HepG2 (cell line): ENCODE results near the gene FETUB. TPM values are rescaled to one million over a fixed set of nuclear protein-coding genes. Genes with fewer than 3 reads are reported as not detected.

Experiments used
- ATAC-seq: fragments of 200-7000 bp; cut with Tn5 transposase; 3 replicates; pipeline ENCODE4 v1.9.1; 2020; ENCODE audit warnings: mild to moderate bottlenecking, moderate library complexity
- BruUV-seq: library from RNA; stranded (reverse); fragments of 400-500 nt; replicated peaks from 2 replicates; lab custom pipeline; 2021; lab: Mats Ljungman, UMichigan
- CTCF ChIA-PET: fragments of 300-600 bp; formaldehyde crosslinking; extraction: SDS; loops from one replicate; lab custom pipeline; 2021; ENCODE audit warnings: low total read pairs, inconsistent platforms, low intra/inter-chr PET ratio; lab: Yijun Ruan, JAX
- POLR2A ChIA-PET: fragments of 350-600 bp; sonication (Branson Sonifier 250); formaldehyde crosslinking; loops from one replicate; lab custom pipeline; 2020; ENCODE audit warnings: antibody characterized with exemption, inconsistent platforms; lab: Yijun Ruan, JAX
- DNase-seq: peaks from one replicate; pipeline ENCODE4 v3.0.0-alpha.2; 2015; ENCODE audit warnings: low spot score
- FAIRE-seq: peaks from 3 replicates; lab custom pipeline; 2011; peaks lifted over from hg19 to GRCh38; lab: Jason Lieb, UNC
- H2AFZ ChIP-seq: one replicate; pipeline ENCODE4 v1.6.1; 2011; ENCODE audit warnings: low read length, inconsistent platforms
- H3K27ac ChIP-seq: fragments of 300-600 bp; 3 replicates; pipeline ENCODE4 v1.8.0; 2011; ENCODE audit warnings: mixed run types, mild to moderate bottlenecking, mixed read lengths, low read length, inconsistent platforms; ENCODE audit not compliant: insufficient read depth; ENCODE audit errors: extremely low read length
- H3K27me3 ChIP-seq, 2 experiments: fragments of 200-600 bp in 1 of 2; 2 replicates in 1 of 2; 3 replicates in 1 of 2; pipeline versions ENCODE4 v1.6.0 to v1.8.0; 2011; ENCODE audit warnings: low read length in 2 of 2, mild to moderate bottlenecking in 2 of 2, moderate library complexity in 2 of 2, inconsistent platforms in 1 of 2; ENCODE audit not compliant: insufficient read depth in 2 of 2, control insufficient read depth in 1 of 2
- H3K36me3 ChIP-seq, 2 experiments: fragments of 200-600 bp in 1 of 2; replicated peaks in 1 of 2; 2 replicates in 1 of 2; 3 replicates in 1 of 2; pipeline versions ENCODE4 v1.5.1 to v1.8.0; 2011; ENCODE audit warnings: low read length in 2 of 2, inconsistent platforms in 1 of 2; ENCODE audit not compliant: insufficient read depth in 2 of 2, control insufficient read depth in 1 of 2
- H3K4me1 ChIP-seq: 2 replicates; pipeline ENCODE4 v1.5.1; 2012; ENCODE audit warnings: low read length, inconsistent platforms; ENCODE audit not compliant: insufficient read depth
- H3K4me2 ChIP-seq: 2 replicates; pipeline ENCODE4 v1.6.0; 2011; ENCODE audit warnings: low read depth, low read length, inconsistent platforms
- H3K4me3 ChIP-seq, 3 experiments: fragments of 200-600 bp in 1 of 3; sonication (generic), shearing (Covaris generic) in 1 of 3; replicated peaks in 1 of 3; 2 replicates each; pipeline ENCODE4 v1.5.1; 2011 to 2016; ENCODE audit warnings: low read length in 3 of 3, inconsistent platforms in 2 of 3, low read depth in 2 of 3, mild to moderate bottlenecking in 2 of 3, control low read depth in 1 of 3, mixed read lengths in 1 of 3; ENCODE audit not compliant: insufficient read depth in 1 of 3
- H3K79me2 ChIP-seq: one replicate; pipeline ENCODE4 v1.6.1; 2011; ENCODE audit warnings: low read length, inconsistent platforms; ENCODE audit not compliant: insufficient read depth
- H3K9ac ChIP-seq: 2 replicates; pipeline ENCODE4 v1.6.0; 2011; ENCODE audit warnings: mild to moderate bottlenecking, low read depth, low read length, inconsistent platforms; ENCODE audit not compliant: insufficient read depth
- H3K9me3 ChIP-seq: 2 replicates; pipeline ENCODE4 v1.5.1; 2012; ENCODE audit warnings: mild to moderate bottlenecking, low read length
- H4K20me1 ChIP-seq: 2 replicates; pipeline ENCODE4 v1.6.0; 2011; ENCODE audit warnings: inconsistent platforms, mild to moderate bottlenecking, low read length, moderate library complexity; ENCODE audit not compliant: insufficient read depth
- GABPA ChIP-seq, 2 experiments: IDR thresholded peaks; 2 replicates each; pipeline ENCODE4 v1.6.1; 2011 to 2016; ENCODE audit warnings: low read depth in 2 of 2, low read length in 1 of 2, missing biosample characterization in 1 of 2, missing genetic modification characterization in 1 of 2
- GLI4 ChIP-seq: sonication (generic); formaldehyde crosslinking; IDR thresholded peaks from 2 replicates; pipeline ENCODE4 v1.5.1; 2020; ENCODE audit warnings: missing genetic modification reagents, mild to moderate bottlenecking, moderate library complexity, borderline replicate concordance
- MATR3 ChIP-seq: sonication (generic); formaldehyde crosslinking; IDR thresholded peaks from 2 replicates; pipeline ENCODE4 v1.4.0; 2020; ENCODE audit warnings: missing genetic modification reagents
- SMAD9 ChIP-seq: sonication (generic); formaldehyde crosslinking; IDR thresholded peaks from 2 replicates; pipeline ENCODE4 v1.5.1; 2020; ENCODE audit warnings: mild to moderate bottlenecking, missing genetic modification reagents
- SNAPC5 ChIP-seq: sonication (generic); formaldehyde crosslinking; IDR thresholded peaks from 2 replicates; pipeline ENCODE4 v1.8.1; 2023; ENCODE audit warnings: mild to moderate bottlenecking, missing genetic modification reagents, borderline replicate concordance
- SOX6 ChIP-seq, 2 experiments: fragments of 450-650 bp in 1 of 2; sonication (generic) in 1 of 2; formaldehyde crosslinking in 1 of 2; IDR thresholded peaks; 2 replicates each; pipeline versions ENCODE4 v1.4.0 to v1.6.1; 2017 to 2020; ENCODE audit warnings: antibody characterized with exemption in 1 of 2, mild to moderate bottlenecking in 1 of 2, missing genetic modification reagents in 1 of 2
- TRAFD1 ChIP-seq: sonication (generic); formaldehyde crosslinking; IDR thresholded peaks from 2 replicates; pipeline ENCODE4 v1.5.1; 2020; ENCODE audit warnings: missing genetic modification reagents, mild to moderate bottlenecking, borderline replicate concordance
- TSC22D2 ChIP-seq: sonication (generic); formaldehyde crosslinking; IDR thresholded peaks from 2 replicates; pipeline ENCODE4 v1.5.1; 2020; ENCODE audit warnings: missing genetic modification reagents, mild to moderate bottlenecking, borderline replicate concordance
- ZNF367 ChIP-seq: sonication (generic); formaldehyde crosslinking; IDR thresholded peaks from 2 replicates; pipeline ENCODE4 v1.4.0; 2020; ENCODE audit warnings: missing genetic modification reagents, borderline replicate concordance
- ZSCAN9 ChIP-seq: IDR thresholded peaks from 2 replicates; pipeline ENCODE4 v1.6.1; 2016; ENCODE audit warnings: borderline replicate concordance
- whole genome bisulfite sequencing: methylation state at CpG from one replicate; pipeline ENCODE4 v1.1.6; 2017; ENCODE audit warnings: low lambda C conversion rate; 5-methylcytosine and 5-hydroxymethylcytosine counted together
- in situ Hi-C: cut with HindIII; loops from 2 replicates; pipeline ENCODE4 v1.10.0; 2017; ENCODE audit warnings: low pct_unique_long_range_greater_than_20kb; ENCODE audit not compliant: extremely low pct_ligation_motif_present
- intact Hi-C: fragments of 100-400 bp; cut with micrococcal nuclease; formaldehyde crosslinking; loops from one replicate; pipeline ENCODE4 v1.10.0; 2022; ENCODE audit not compliant: unreplicated experiment
- polyA plus RNA-seq, 8 experiments: library from polyadenylated mRNA; depleted of rRNA in 3 of 8; stranded (reverse) in 7 of 8; unstranded in 1 of 8; fragments of >200 nt; fragmentation: Illumina TruSeq in 4 of 8; extraction: Trizol in 4 of 8; gene quantifications; 2 replicates each; pipeline versions ENCODE4 v1.2.1 to v1.2.3, GENCODE V29; 2011 to 2016; ENCODE audit warnings: low read depth in 4 of 8, missing spikeins in 1 of 8, mixed read lengths in 1 of 8; ENCODE audit not compliant: insufficient read depth in 1 of 8
- total RNA-seq, 5 experiments: library from RNA; depleted of rRNA; stranded (reverse); fragments of >200 nt; fragmentation: Illumina TruSeq; extraction: Trizol; gene quantifications; 2 replicates each; pipeline ENCODE4 v1.2.3, GENCODE V29; 2016; ENCODE audit warnings: low read depth in 1 of 5
- TF ChIP-seq, protein P1 (sequence below): sonication (generic); IDR thresholded peaks from 2 replicates; pipeline ENCODE4 v1.6.1; 2016; ENCODE audit warnings: low read depth, borderline replicate concordance
- TF ChIP-seq, protein P2 (sequence below): sonication (generic); formaldehyde crosslinking; IDR thresholded peaks from 2 replicates; pipeline ENCODE4 v1.4.0; 2020; ENCODE audit warnings: missing genetic modification reagents
- TF ChIP-seq, protein P3 (sequence below): sonication (generic); formaldehyde crosslinking; IDR thresholded peaks from 2 replicates; pipeline ENCODE4 v1.5.1; 2020; ENCODE audit warnings: missing genetic modification reagents, mild to moderate bottlenecking, borderline replicate concordance

The FETUB gene
- total and polyA plus RNA-seq, 2 of the 13 experiments (the other 11 are each of a cell fraction or from before 2014, with no cell fraction given) = 2.1 to 4.4 TPM

- Histone ChIP-seq H3K9ac (no peak overlapping the region), H3K4me2 (no peak overlapping the region), H3K4me3 (no peak overlapping the region), H3K79me2 (no peaks in the 10 kb centered on the region), H4K20me1 (no peaks in the 10 kb centered on the region), H3K4me1 (no peaks in the 10 kb centered on the region), H2AFZ (no peak overlapping the region), H3K27me3 (peaks cover 0 to 6% of the 10 kb centered on the region in 2 experiments; a peak in 4 of 5 replicates), H3K9me3 (no peaks in the 10 kb centered on the region), H3K36me3 (no peaks in the 10 kb centered on the region), H3K27ac (no peak overlapping the region)
- POLR2A ChIA-PET = no interaction called here
- no TSS peak for BruUV-seq
- intact Hi-C loops (no loop called here), in situ Hi-C loops (no loop called here)
- CTCF ChIA-PET = no interaction called here
- FAIRE-seq (no peak), ATAC-seq (no peak), DNase-seq (no peak)
- 5% methylated on average over 3 of the region's 3 CpGs for WGBS
- TF ChIP-seq MATR3 (no peak), ZSCAN9 (no peak), ZNF367 (CRISPR knock-in tag) (no peak), TRAFD1 (no peak), SNAPC5 (CRISPR knock-in tag) (no peak), SOX6 (IDR thresholded peaks at IDR 0.05) (no peak), SOX6 (CRISPR knock-in tag; IDR thresholded peaks at IDR 0.05) (no peak), GLI4 (CRISPR knock-in tag) (no peak), GABPA (IDR thresholded peaks at IDR 0.05; ENCODE audit: low read depth, low read length) (no peak), GABPA (CRISPR knock-in tag; IDR thresholded peaks at IDR 0.05; ENCODE audit: low read depth) (no peak), TSC22D2 (no peak), SMAD9 (CRISPR knock-in tag) (no peak)
- TF ChIP-seq, protein P1, sequence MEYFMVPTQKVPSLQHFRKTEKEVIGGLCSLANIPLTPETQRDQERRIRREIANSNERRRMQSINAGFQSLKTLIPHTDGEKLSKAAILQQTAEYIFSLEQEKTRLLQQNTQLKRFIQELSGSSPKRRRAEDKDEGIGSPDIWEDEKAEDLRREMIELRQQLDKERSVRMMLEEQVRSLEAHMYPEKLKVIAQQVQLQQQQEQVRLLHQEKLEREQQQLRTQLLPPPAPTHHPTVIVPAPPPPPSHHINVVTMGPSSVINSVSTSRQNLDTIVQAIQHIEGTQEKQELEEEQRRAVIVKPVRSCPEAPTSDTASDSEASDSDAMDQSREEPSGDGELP = no peak
- TF ChIP-seq, protein P2, sequence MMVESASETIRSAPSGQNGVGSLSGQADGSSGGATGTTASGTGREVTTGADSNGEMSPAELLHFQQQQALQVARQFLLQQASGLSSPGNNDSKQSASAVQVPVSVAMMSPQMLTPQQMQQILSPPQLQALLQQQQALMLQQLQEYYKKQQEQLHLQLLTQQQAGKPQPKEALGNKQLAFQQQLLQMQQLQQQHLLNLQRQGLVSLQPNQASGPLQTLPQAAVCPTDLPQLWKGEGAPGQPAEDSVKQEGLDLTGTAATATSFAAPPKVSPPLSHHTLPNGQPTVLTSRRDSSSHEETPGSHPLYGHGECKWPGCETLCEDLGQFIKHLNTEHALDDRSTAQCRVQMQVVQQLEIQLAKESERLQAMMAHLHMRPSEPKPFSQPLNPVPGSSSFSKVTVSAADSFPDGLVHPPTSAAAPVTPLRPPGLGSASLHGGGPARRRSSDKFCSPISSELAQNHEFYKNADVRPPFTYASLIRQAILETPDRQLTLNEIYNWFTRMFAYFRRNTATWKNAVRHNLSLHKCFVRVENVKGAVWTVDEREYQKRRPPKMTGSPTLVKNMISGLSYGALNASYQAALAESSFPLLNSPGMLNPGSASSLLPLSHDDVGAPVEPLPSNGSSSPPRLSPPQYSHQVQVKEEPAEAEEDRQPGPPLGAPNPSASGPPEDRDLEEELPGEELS (CRISPR knock-in tag) = no peak
- TF ChIP-seq, protein P3, sequence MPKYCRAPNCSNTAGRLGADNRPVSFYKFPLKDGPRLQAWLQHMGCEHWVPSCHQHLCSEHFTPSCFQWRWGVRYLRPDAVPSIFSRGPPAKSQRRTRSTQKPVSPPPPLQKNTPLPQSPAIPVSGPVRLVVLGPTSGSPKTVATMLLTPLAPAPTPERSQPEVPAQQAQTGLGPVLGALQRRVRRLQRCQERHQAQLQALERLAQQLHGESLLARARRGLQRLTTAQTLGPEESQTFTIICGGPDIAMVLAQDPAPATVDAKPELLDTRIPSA (CRISPR knock-in tag) = no peak
Observed at GRCh38 chr3:186693843-186694242, 53.6 kb downstream of the FETUB start.
